Frontal cortex (tissue), 4 donors: Measurements from ENCODE around the gene TLK2. TPM values are rescaled to one million over a fixed set of nuclear protein-coding genes. Genes with fewer than 3 reads are reported as not detected.

Source experiments
- DNase-seq, 2 donors: peaks; one replicate each; pipeline ENCODE4 v3.0.0; 2012; ENCODE audit warnings: low spot score in 2 of 2
- FAIRE-seq: peaks from 2 replicates; lab custom pipeline; 2012; peaks lifted over from hg19 to GRCh38; lab: Jason Lieb, UNC
- total RNA-seq: library from RNA; depleted of rRNA; stranded (reverse); fragments of >200 nt; gene quantifications from one replicate; pipeline ENCODE4 v1.2.3, GENCODE V29; 2014
- donor health status: control.
- donor health status: control.
- donor health status: control.

The TLK2 gene
- total RNA-seq, 1 donor from 2014 or later = 79.5 TPM

DNA sequence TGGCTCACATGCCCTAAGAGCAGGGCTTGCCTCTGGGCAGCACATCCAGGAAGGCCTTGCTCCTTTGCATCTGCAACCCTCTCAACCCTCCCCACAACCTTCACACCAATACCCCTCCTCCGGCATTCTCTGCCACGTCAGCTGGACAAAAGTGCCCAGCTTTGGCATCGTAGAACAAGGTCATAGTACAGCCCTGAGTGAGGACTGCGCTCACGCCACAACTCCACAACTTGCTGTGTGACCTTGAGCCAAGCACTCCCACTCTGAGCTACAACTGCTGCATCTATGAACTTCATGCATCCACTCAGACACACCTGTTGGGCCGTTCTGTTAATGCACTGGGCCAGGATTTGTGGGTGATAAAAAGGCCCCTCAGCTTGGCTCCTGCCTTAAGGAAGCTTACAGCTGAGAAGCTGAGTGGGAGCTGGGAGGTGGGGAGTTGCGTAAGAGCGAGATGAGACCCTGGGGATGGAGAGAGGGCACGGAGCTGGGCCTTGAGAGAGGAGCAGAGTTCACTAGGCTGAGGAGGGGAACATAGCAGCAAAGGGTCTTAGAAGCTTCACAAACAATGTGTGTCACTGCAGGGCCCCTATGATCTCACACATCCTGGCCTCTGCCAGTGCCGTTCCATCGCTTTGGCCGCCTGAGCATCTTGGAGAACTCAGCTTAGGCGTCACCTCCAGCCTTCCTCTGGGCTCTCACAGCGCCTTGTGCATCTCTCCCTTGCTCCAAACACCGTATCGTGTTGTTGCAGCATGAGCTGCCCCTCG, 140.2 kb downstream of the TLK2 start:
- DNase-seq (no peak), FAIRE-seq (no peak)

- FAIRE-seq (no peak), DNase-seq (no peak)
Observed at GRCh38 chr17:62619417-62620155, 141.0 kb downstream of the TLK2 start.

GRCh38 chr17:62621223-62621622, 142.6 kb downstream of the TLK2 start:
- DNase-seq (no peak), FAIRE-seq (no peak)

DNA sequence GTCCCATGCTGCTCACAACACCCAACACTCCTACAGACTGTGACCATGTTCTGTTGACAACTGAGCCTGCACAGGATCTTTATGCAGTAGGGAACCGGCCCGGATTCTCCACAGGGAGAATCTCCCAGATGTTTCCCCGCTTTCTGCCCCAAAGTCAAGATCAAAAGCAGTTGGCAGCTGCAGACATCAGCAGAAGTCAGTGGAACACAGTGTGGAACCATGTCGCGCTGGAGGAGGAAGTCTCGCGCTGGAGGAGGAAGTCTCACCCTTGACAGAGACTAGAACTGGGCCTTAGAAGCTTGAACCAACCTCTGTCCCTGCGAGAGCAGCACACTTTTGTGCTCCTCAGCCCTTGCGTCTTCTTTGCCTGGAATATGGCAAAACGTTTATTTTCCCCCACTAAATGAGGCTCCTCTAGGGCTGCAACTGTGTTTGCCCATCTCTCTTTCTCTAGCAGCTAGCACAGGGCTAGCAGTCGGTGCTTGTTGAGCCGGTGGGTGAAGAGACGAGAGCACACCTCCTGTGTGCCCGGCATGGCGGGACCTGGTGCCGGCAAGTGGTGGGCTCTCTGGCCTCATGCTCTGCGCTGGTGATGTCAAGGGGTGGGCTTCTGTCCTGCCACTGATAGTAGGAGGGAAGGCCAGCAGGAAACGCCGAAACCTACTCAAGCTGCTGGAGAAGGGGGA, 146.7 kb downstream of the TLK2 start:
- DNase-seq (no peak), FAIRE-seq (no peak)

- DNase-seq (no peak), FAIRE-seq (no peak)
Observed at GRCh38 chr17:62625870-62626200, 147.2 kb downstream of the TLK2 start.

- FAIRE-seq (no peak), DNase-seq (no peak)
Observed at GRCh38 chr17:62626719-62627218, 148.1 kb downstream of the TLK2 start.

- FAIRE-seq (no peak), DNase-seq (peak; percentile 54 to 65)
Observed at GRCh38 chr17:62627219-62627903, 148.7 kb downstream of the TLK2 start, which contains the start of gene MRC2. TSS of gene MRC2 (plus strand) at chr17:62627670. CDS start at chr17:62627803, 133 bp downstream.

DNA sequence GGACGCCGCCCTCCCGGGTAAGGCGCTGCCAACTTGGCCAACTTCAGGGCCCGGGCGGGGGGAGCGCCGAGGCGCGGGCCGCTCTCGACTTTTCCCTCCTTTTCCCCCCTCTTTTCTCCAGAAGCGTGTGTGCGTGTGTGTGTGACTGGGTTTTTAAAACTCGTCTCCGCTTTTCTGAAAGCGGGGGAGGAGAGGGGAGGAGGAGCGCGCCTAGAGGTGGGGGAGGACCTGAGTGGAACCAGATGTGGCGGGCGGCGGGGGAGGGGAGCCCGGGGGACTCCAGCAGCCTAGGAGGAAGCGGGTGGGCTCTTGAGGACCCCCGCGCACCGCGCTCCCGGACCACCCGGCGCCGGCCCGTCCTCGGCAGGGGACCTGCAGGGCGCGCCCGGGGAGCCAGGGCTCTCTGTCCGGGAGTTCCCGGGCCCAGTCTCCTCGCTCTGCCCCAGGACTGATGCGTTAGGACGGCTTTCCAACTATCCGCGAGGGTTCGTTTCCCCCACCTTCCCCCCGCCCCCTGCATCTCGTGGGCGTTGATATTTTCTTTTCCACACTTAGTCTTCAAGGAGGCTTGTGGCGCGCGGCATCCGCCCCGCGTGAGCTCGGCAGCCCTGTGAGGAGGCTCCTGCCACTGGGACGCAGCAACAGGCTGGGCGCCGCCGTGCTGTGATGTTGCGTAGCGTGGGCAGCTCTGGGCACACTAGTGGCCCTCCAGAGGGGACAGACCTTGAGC, 149.4 kb downstream of the TLK2 start:
- FAIRE-seq (no peak), DNase-seq (peak; percentile 50 to 52)

GRCh38 chr17:62628831-62629555, 150.4 kb downstream of the TLK2 start:
- DNase-seq (no peak), FAIRE-seq (no peak)

DNA sequence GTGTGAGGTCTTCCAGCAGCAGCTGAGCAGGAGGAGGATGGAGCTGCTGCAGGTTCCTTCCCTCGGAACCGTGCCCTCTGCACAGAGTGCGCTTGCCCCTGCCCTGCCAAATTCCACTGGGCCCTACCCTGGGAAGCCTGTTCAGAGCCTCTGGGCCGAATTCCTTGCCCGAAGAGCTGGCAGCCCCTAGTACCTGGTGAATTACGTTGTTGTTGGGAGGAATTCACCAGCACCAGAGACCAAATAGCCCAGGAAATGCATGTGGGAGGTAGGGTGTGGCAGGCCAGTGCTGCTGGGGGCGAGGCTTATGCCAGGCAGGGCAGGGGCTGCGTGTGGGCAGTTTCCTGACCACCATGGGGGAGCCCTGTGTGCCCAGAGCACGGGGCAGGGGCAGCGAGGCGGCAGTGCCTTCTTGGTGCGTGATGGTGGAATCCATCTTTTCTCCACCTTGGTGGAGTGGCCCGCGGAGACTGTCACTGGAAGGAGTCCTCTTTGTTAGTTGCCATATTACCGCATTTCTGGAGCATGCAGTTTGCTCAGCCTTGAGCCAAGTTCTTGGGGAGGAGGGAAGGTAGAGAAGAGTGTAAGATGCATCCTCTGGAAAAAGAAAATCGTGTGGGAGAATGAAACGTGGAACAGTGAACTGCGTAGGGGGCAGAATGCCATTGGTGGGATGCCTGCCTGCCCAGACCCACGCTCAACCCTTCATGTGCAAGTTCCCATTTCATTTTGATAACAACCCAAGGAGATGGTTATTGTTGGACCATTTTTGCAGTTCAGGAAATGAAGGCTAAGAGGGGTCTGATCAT, 151.1 kb downstream of the TLK2 start:
- DNase-seq (no peak), FAIRE-seq (no peak)

- no peak for FAIRE-seq
- no peak for DNase-seq
Observed at GRCh38 chr17:62630365-62631085, 151.9 kb downstream of the TLK2 start.

DNA sequence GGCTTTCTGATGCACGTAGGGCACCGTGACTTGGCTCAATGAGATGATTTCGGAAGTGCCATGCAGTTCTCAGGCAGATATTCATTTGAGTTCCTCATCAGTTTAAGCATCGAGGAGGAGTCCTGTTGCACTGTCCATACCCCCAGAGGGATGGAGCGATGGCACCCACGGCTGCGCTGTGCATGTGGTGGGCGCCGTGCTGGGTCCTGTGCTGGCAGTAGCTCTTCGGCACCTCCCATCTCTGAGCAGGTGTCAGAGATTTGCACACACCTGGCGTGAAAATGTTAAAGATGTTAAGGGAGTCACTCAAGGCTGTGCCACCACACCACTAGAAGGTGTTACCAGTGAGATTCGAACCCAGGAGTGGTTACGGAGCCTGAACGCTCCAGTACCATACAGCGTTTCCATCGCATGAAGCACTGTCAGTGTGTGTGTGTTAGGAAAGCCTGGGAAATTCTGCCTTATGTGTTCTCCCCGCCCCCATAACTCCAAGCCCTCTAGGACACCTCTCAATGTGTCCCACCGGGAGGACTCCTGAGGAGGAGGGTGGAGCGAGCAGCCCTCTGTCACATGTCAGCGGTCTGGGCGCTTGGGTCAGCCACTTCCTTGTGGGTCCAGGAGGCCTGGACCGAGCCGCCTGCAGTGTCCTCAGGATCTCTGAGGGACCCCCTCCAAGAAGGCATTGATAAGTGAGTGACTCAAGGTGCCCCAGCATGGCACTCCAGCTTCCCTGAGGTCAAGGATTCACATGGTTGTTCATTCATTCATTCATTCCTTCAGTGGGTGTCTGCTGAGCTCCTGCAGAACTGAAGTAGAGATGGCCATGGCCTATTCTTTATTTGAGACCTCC, 152.7 kb downstream of the TLK2 start:
- FAIRE-seq = no peak

GRCh38 chr17:62631936-62632924, 153.6 kb downstream of the TLK2 start:
- no peak for FAIRE-seq
- no peak for DNase-seq

More for the DNA sequence above, 152.7 kb downstream of the TLK2 start:
- DNase-seq = no peak

DNA sequence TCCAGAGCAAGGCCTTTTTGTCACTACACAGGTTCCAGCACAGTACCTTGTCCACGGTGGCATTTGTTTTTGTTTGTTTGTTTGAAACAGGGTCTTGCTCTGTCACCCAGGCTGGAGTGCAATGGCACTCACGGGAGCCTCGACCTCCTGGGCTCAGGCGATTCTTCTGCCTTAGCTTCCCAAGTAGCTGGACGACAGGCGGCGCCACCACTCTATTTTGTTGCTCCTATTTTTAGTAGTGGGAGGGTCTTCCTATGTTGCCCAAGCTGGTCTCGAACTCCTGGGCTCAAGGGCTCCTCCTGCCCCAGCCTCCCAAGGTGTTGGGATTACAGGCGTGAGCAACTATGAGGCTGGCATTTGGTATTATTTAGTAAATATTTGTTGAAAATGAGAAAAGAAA, 159.2 kb downstream of the TLK2 start:
- DNase-seq (no peak), FAIRE-seq (no peak)

DNA sequence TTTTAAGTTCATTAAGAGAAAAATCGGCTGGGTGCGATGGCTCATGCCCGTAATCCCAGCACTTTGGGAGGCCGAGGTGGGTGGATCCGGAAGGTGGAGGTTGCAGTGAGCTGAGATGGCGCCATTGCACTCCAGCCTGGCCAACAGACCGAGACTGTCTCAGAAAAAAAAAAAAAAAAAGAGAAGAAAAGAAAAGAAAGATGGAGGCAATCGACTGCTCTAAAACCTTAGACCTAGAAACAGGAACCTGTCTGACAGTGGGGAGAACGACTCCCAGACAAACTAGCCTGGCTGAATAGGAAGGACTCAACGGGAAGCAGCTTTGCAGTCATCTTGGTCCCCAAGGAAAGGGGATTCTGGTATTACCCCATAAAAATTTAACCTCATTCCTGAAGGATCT, 162.5 kb downstream of the TLK2 start:
- FAIRE-seq = no peak

More for the DNA sequence above, 162.5 kb downstream of the TLK2 start:
- DNase-seq = no peak
